IPS DF 4.7 (cell line): ENCODE measurements around the gene ACSS1.

Experiments
- DNase-seq: peaks from one replicate; pipeline ENCODE4 v3.0.0-alpha.2; 2013; ENCODE audit warnings: low spot score; ENCODE audit errors: extremely low read depth

ACSS1 gene

GRCh38 chr20:24960302-24960801, 97.6 kb downstream of the ACSS1 start:
- DNase-seq = no peak

GRCh38 chr20:24959591-24960301, 98.2 kb downstream of the ACSS1 start:
- DNase-seq = no peak

GRCh38 chr20:24958506-24959385, 99.2 kb downstream of the ACSS1 start:
- DNase-seq = no peak

- DNase-seq = no peak
These were observed 100.5 kb downstream of the ACSS1 start for GRCh38 chr20:24957326-24958016.
